DOHH2 (cell line): Measurements from ENCODE around the gene KSR1.

Experiments
- CTCF ChIP-seq: fragments of 200-600 bp; sonication (generic); IDR thresholded peaks from one replicate; pipeline ENCODE4 v1.5.1; 2014; ENCODE audit warnings: antibody characterized with exemption, mild to moderate bottlenecking, low read depth, low read length; ENCODE audit not compliant: poor library complexity, severe bottlenecking
- EZH2phosphoT487 ChIP-seq: fragments of 200-600 bp; sonication (generic); IDR thresholded peaks from 2 replicates; pipeline ENCODE4 v1.6.1; 2017; ENCODE audit warnings: borderline replicate concordance, mild to moderate bottlenecking, antibody characterized with exemption, low read length, moderate library complexity, mixed read lengths

DNA sequence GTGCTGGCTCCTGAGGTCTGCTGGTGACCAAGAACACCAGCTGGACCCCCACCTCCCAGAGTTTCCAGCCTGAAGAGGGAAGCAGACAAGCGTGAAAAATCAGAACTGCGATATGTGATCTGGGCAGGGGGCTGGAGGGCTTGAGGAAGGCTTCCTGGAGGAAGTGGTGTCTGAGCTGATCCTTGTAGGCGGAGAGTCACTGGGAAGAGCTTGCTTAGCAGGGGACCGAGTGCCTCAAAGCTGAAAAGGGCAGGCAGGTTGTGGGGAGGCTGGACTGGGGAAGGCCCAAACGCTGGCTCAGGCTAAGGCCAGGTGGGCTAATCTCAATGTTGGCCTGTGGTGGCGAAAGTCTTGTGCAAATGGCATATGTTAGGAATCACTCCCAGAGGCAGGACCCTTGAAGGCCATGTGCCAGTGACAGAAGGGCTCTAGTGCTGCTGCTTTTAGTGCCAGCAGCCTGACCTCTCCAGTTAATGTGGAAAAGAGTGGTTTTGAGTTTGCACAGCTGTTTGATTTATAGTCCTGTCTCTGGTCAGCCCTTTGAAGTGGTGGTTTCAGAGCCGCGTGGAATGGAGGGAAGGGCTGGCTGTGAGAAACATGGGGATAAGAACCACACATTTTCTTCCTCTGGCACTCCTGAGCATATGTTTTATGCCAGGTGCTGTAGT lies 89.4 kb downstream of the KSR1 start:
- TF ChIP-seq CTCF (no peak), EZH2phosphoT487 (no peak)
